Stimulated activated CD4-positive, alpha-beta T cell treated with anti-CD3 and anti-CD28 coated beads, Interleukin-2, amount 100 ng/mL, for 4 hours (primary cell): Measurements from ENCODE around the gene BTG1.

Experiments
- DNase-seq: peaks from one replicate; pipeline ENCODE4 v3.0.0-alpha.2; 2020; ENCODE audit warnings: low read depth

The BTG1 gene

DNA sequence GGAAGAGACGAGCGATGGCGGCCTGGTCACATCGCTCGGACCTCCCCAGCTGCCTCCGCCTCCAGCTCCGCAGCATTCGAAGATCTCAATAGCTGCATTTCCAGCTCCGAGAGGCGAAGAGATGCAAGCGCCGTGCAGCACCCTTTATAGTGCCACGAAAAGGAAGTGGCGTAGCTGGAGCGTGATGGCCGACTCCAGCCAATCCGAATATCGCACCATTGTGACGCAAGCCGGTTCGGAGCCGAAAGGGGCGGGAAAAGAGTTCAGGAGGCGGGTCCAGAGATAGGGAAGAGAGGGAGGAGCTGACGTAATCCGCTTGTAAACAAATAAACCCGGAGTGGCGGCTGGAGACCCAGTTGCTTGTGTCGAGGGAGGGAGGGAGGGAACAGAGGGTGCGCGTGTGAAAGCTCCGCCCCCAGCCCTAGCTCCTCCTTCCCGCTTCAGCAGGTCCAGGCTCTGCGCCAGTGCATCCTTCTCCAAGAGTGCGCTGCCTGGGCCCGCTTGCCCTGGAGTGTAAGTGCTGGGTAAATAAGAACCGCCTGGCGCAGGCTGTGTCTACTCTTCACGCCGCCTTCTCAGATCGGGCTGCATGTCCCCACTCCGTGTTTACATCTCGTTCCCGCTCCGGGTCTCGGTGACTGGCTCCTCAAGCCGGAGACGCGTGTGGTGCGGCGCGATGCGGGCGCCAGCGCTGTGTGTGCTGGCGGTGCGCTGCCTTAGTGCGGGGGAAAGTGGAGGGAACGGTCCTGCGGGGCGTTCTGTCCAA, at the start of gene BTG1:
BTG1 (minus strand) TSS at position 116 of the 766 bp plus-strand sequence. CDS start 311 bp downstream, outside the sequence.
- peak; percentile 99 for DNase-seq

- DNase-seq = no peak
Observed at GRCh38 chr12:92194561-92194960, 48.9 kb upstream of the BTG1 start.

DNA sequence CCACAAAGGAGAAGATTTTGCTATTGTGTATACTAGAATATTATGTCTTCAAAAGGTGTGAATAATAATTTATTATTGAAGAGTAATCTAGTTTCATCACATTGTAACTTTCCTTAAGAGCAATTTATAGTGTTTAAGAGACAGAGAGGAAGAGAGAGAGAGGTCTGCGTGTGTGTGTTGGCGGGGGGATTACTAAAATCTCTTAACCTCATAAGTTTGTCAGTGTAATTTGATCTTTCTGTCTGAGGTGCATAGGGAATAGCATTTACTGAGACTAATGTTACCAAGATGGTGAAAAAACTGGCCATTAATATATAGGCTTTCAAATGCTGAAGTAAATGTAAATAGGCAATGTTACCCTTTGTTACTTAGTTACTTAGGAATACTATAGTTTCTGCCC, 48.2 kb upstream of the BTG1 start:
- DNase-seq = no peak

DNA sequence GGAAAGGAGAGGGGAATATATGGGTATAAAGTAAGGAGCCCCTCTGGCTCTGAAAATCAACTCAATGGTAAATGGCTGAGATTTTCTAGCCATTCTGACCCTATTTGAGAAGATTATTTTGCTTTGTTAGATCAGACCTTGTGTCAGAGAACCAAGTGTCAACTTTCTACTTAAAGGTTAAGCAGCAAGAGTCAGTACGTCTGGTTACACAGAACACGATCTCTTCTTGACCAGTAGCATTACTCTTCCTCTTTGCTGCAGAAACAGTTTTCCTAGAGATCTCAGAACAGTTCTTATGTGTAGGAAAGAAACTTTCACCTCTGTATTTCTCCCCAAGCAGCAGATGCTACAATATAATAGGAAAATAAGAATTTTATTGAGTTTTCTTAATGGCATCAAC, 47.4 kb upstream of the BTG1 start:
- no peak for DNase-seq

GRCh38 chr12:92192360-92192759, 46.7 kb upstream of the BTG1 start:
- DNase-seq = no peak

GRCh38 chr12:92191061-92191460, 45.4 kb upstream of the BTG1 start:
- DNase-seq = no peak

DNA sequence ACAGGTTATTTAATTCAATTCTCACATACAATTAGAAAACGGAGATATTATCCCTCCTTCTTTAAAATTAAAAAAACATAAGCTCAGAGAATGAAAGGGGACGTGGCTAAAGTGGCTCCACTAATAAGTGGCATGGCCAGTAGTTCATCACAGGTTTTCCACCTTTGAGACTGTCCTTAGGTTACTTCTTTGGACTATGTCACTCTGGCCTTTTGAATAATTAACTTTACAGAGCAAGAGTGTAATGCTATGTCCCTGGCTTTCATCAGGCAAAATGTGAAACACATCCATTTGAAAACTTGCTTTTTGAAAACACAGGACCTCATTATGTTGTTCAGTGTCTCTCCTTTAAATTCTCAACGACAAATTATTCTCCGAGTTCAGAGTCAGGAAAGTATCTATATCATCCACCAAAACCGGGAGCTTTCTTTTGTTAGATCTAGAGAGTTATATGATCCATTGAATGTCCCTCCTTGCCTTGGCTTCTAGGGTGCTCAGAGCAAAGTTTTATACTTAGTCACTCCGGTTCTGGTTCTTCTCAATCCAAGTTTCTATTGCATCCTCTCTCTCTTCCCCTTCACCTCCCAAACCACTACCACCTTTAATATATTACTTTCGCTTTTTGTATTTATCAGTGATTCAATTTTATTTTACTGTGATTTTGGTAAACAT, 43.0 kb upstream of the BTG1 start:
- no peak for DNase-seq

DNA sequence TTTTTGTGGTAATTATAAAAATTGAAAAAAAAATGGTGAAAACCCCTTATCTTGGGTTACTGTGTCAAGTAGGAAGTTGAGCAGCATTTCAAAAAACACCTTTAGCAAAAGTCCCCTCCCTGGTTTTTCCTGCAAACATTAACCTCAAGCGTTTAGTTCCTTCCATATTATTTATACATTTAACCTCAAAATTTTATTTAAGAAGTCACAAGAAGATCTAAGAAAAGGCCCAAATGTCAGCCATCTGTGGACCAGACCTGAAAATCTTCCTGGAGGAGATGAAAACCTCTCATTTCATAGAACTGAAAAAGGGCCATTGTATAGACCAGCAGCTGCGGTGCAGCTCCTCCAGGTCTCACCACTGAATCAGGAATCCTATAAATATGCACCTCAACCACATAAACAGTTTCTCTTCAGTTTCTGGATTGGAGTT, 40.4 kb upstream of the BTG1 start:
- no peak for DNase-seq

DNA sequence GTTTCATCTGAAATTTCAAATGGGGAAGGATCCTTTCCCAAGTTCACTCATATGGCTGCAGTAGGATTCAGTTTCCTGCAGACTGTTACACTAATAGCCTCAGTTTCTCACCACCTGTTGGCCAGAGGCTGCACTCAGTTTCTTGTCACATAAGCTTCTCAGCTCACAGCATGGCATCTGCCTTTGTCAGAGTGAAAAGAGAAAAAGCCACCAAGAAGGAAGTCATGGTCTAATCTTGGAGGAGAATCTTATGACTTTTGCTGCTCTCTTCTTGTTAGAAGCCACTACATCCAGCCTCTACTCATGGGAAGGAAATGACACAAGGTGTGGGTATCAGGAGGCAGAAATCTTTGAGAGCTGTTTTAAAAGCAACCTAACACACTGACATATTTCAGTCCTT, 39.4 kb upstream of the BTG1 start:
- DNase-seq = no peak

GRCh38 chr12:92183575-92183974, 37.9 kb upstream of the BTG1 start:
- DNase-seq = no peak

GRCh38 chr12:92178340-92178739, 32.7 kb upstream of the BTG1 start:
- no peak for DNase-seq

- DNase-seq = no peak
Observed at GRCh38 chr12:92176646-92177045, 31.0 kb upstream of the BTG1 start.

DNA sequence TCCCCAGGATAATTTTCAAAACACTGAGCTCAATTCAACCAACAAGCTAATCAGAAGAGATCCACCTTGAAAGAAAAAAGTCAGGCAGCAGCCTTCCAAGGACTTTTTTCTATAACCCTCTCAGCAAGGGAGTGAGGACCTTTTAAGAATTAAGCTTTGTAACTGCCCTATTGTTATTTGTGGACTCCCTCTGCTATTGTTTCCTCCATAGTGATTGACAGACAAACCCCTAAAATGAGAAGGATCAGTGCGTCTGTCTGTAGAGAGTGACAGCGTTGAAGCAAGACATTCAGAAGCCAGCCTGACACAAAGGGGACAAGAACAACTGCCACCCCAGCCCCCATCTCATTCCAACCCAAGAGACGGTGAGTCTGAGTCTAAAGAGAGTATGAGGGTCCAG, 30.3 kb upstream of the BTG1 start:
- no peak for DNase-seq

GRCh38 chr12:92170050-92170449, 24.4 kb upstream of the BTG1 start:
- no peak for DNase-seq

- no peak for DNase-seq
Observed at GRCh38 chr12:92167075-92167474, 21.4 kb upstream of the BTG1 start.

- DNase-seq = no peak
Observed at GRCh38 chr12:92164712-92165111, 19.1 kb upstream of the BTG1 start.

DNA sequence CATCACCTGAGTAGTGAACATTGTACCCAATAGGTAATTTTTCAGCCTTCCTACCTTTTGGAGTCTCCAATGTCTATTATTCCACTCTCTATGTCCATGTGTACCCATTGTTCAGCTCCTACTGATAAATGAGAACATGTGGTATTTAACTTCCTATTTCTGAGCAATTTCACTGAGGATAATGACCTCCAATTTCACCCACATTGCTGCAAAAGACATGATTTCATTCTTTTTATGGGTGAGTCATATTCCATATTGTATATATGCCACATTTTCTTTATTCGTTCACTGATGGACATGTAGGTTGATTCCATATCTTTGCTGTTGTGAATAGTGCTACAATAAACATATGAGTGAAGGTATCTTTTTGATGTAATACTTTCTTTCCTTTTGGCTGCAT, 16.4 kb upstream of the BTG1 start:
- DNase-seq = no peak

DNA sequence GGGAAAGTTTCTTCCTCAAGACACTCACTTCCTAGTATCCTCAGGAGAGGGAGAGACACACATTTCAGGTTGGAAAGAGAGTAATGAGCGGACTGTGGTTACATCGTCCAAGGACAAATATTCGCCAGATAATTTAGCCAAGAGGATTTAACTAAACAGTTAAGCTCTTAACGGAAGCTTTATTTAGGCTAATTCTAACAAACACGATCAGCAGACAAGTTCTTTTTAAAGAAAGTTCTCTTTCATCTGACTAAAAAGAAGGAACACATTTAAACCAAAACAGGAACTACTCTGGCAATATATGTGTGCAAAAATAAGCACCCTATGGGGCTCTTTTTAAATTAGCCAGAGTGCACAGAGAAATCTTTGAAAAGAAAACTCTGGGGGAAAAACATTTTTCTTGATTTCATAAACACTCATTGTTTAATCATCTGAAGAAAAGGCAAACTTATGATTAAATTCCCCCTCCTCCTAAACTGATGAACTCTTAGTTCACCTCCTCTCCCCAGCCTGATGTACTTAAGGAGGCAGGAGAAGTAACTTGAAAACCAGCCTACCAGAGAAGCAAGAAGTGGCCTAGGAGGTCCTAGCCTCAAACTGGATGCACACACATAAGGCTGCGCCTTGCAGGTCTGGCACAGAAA, 13.3 kb upstream of the BTG1 start:
- no peak for DNase-seq

- no peak for DNase-seq
Observed at GRCh38 chr12:92156704-92157395, 11.2 kb upstream of the BTG1 start.

- no peak for DNase-seq
Observed at GRCh38 chr12:92156139-92156538, 10.5 kb upstream of the BTG1 start.

- no peak for DNase-seq
Observed at GRCh38 chr12:92155733-92156132, 10.1 kb upstream of the BTG1 start.

DNA sequence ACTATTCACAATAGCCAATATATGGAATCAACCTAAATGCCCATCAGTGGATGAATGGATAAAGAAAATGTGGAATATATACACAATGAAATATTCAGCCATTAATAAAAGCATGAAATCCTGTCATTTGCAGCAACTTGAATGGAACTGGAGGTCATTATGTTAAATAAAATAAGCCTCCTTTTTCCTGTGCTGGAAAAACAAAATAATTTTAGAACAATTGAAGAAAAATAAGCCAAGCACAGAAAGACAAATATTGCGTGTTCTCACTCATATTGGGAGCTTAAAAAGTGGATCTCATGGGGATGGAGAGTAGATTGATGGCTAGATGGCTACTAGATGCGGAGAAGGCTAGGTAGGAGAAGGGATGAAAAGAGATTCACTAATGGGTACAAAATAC, 6.3 kb upstream of the BTG1 start:
- DNase-seq = no peak

GRCh38 chr12:92149563-92149962, 3.9 kb upstream of the BTG1 start:
- DNase-seq = no peak
